ENCODE results near the gene ZNF516.

DNA sequence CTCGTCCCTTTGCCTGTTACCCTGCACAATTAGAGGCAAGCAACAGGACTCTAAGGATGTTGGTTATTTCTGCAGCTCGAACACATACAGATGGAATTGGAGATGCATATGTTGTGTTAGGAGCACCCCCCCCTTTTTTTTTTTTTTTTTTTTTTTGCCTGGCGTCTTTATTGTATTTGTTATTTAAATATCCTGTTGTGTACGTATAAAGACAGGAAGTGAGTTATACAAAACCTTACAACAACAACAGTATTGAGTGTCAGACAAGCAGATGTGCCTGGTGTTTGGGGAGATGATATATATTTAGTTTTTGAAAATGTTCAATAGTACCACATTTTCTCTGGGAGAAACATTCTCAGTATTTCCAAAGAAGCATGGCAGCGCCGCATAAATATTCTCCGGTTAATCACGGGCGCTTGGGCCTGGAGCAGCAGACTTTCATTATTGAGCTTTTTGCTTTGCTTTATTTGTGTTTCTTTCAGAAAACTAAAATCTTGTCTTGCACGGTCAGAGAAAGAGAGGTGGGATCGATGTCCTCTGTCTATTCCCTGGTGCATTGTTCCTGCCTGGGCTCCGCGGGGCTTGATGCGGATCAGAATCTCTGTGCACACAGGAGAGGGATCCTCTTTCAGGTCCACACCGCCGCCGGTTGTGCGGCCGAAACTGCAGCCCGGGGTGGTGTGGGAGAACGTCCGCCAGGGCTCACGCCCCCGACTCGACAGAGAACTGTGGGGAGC lies 23.2 kb upstream of the ZNF516 start:
- no peak for TF ChIP-seq PHF8 (IDR thresholded peaks at IDR 0.05; ENCODE audit: borderline replicate concordance, low read depth)
- no peak for TF ChIP-seq CBX2 (IDR thresholded peaks at IDR 0.05; ENCODE audit: borderline replicate concordance, low read depth)
- TF ChIP-seq, protein P1, sequence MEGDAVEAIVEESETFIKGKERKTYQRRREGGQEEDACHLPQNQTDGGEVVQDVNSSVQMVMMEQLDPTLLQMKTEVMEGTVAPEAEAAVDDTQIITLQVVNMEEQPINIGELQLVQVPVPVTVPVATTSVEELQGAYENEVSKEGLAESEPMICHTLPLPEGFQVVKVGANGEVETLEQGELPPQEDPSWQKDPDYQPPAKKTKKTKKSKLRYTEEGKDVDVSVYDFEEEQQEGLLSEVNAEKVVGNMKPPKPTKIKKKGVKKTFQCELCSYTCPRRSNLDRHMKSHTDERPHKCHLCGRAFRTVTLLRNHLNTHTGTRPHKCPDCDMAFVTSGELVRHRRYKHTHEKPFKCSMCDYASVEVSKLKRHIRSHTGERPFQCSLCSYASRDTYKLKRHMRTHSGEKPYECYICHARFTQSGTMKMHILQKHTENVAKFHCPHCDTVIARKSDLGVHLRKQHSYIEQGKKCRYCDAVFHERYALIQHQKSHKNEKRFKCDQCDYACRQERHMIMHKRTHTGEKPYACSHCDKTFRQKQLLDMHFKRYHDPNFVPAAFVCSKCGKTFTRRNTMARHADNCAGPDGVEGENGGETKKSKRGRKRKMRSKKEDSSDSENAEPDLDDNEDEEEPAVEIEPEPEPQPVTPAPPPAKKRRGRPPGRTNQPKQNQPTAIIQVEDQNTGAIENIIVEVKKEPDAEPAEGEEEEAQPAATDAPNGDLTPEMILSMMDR (IDR thresholded peaks at IDR 0.05), result no peak
- no peak for TF ChIP-seq BHLHE40 (IDR thresholded peaks at IDR 0.05; ENCODE audit: low read depth, low read length)
- no peak for TF ChIP-seq SREBF2 (IDR thresholded peaks at IDR 0.05)
- TF ChIP-seq POLR2A (IDR thresholded peaks at IDR 0.05; ENCODE audit: low read length), result no peak
- no peak for TF ChIP-seq HEYL (CRISPR knock-in tag; IDR thresholded peaks at IDR 0.05)
- TF ChIP-seq SMC3 (IDR thresholded peaks at IDR 0.05), result no peak
- TF ChIP-seq GATA3 (IDR thresholded peaks at IDR 0.05; ENCODE audit: borderline replicate concordance), result no peak
- TF ChIP-seq TP53 (CRISPR knock-in tag; IDR thresholded peaks at IDR 0.05), result no peak
- no peak for TF ChIP-seq POLR2AphosphoS2 (conservative IDR thresholded peaks at IDR 0.05; ENCODE audit: low read length)
- TF ChIP-seq, protein P2, sequence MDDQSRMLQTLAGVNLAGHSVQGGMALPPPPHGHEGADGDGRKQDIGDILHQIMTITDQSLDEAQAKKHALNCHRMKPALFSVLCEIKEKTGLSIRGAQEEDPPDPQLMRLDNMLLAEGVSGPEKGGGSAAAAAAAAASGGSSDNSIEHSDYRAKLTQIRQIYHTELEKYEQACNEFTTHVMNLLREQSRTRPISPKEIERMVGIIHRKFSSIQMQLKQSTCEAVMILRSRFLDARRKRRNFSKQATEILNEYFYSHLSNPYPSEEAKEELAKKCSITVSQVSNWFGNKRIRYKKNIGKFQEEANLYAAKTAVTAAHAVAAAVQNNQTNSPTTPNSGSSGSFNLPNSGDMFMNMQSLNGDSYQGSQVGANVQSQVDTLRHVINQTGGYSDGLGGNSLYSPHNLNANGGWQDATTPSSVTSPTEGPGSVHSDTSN (IDR thresholded peaks at IDR 0.05), result no peak

Measured in A549 (cell line).